Endothelial cell of umbilical vein (primary cell): ENCODE data around the gene OOSP2.

Source experiments
- CTCF ChIP-seq, 2 donors: IDR thresholded peaks; 1 replicate in 1 of 2; 2 replicates in 1 of 2; pipeline ENCODE4 v1.5.1; 2011; ENCODE audit warnings: low read length in 2 of 2, mild to moderate bottlenecking in 2 of 2, moderate library complexity in 2 of 2, control low read depth in 1 of 2, inconsistent platforms in 1 of 2, low read depth in 1 of 2; ENCODE audit not compliant: insufficient read depth in 1 of 2; ENCODE audit errors: extremely low read depth in 1 of 2
- EZH2 ChIP-seq: IDR thresholded peaks from 2 replicates; pipeline ENCODE4 v1.6.1; 2012; ENCODE audit warnings: borderline replicate concordance, low read depth, mild to moderate bottlenecking, moderate library complexity, low read length, inconsistent platforms; ENCODE audit not compliant: severe bottlenecking
- FOS ChIP-seq: IDR thresholded peaks from 2 replicates; pipeline ENCODE4 v1.6.1; 2011; ENCODE audit warnings: mild to moderate bottlenecking, low read length, moderate library complexity, borderline replicate concordance; ENCODE audit not compliant: insufficient read depth
- GATA2 ChIP-seq: IDR thresholded peaks from 2 replicates; pipeline ENCODE4 v1.7.0; 2011; ENCODE audit warnings: low read depth, mild to moderate bottlenecking, moderate library complexity, mixed read lengths, low read length; ENCODE audit not compliant: insufficient read length, insufficient read depth
- JUN ChIP-seq: IDR thresholded peaks from 2 replicates; pipeline ENCODE4 v1.6.1; 2011; ENCODE audit warnings: borderline replicate concordance, low read depth; ENCODE audit not compliant: insufficient read length, insufficient read depth
- MAX ChIP-seq: IDR thresholded peaks from 2 replicates; pipeline ENCODE4 v1.6.1; 2011; ENCODE audit not compliant: insufficient read depth, insufficient read length
- MYC ChIP-seq: IDR thresholded peaks from one replicate; pipeline ENCODE4 v1.6.1; 2011; ENCODE audit warnings: mild to moderate bottlenecking, low read depth, low read length
- POLR2A ChIP-seq: IDR thresholded peaks from 2 replicates; pipeline ENCODE4 v1.6.1; 2012; ENCODE audit warnings: low read depth, mild to moderate bottlenecking, control low read depth, low read length
- POLR2AphosphoS5 ChIP-seq: IDR thresholded peaks from 2 replicates; pipeline ENCODE4 v1.6.1; 2012; ENCODE audit warnings: low read depth, mild to moderate bottlenecking, control low read depth, low read length, moderate library complexity; ENCODE audit not compliant: insufficient read depth

DNA sequence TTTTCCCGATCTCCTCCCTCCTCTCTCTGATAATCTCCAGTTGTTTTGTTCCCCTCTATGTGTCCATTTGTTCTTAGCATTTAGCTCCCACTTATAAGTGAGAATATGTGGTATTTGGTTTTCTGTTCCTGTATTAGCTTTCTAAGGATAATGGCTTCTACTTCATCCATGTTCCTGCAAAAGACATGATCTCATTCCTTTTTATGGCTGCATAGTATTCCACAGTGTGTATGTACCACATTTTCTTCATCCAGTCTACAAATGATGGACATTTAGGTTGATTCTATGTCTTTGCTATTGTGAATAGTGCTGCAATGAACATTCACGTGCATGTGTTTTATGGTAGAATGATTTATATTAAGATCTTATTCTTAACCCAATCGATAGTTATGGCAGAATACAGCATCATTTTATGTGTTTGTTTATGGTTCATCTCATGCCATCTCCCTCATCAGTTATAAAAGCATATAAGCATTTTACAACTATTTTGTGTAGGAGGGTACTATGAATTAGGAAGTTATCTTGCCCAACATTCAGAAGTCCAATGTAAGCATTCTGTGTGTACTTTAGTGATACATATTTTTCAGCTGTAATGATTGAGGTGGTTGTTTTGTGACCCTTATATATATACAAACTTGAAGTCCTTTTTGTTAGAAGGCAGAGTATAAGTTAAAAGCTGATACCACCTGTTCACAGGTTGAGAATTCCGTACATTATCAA lies 19.5 kb downstream of the OOSP2 start:
- TF ChIP-seq CTCF (IDR thresholded peaks at IDR 0.05; ENCODE audit: extremely low read depth in 1 of 2, insufficient read depth in 1 of 2, low read depth in 1 of 2, low read length in 2 of 2) (no peak), MAX (no peak), POLR2A (no peak), POLR2AphosphoS5 (no peak), EZH2 (no peak), MYC (no peak), GATA2 (no peak), JUN (no peak), FOS (no peak)
